GM21528 (cell line): Measurements from ENCODE around the gene SHLD1.
A peak's percentile ranks its signal among the peaks of the same experiment; 100 is the strongest.
"Not testable (repeated sequence)": the region's sequence is repeated elsewhere in the genome, so short reads cannot be mapped to it uniquely, and the experiment has no call there.

ENCODE experiments used
- ATAC-seq: cut with Tn5 transposase; IDR thresholded peaks from one replicate; pipeline ENCODE4 v1.9.1; 2021; ENCODE audit warnings: mild to moderate bottlenecking, moderate library complexity; ENCODE audit not compliant: unreplicated experiment, low FRiP score

Gene SHLD1

DNA sequence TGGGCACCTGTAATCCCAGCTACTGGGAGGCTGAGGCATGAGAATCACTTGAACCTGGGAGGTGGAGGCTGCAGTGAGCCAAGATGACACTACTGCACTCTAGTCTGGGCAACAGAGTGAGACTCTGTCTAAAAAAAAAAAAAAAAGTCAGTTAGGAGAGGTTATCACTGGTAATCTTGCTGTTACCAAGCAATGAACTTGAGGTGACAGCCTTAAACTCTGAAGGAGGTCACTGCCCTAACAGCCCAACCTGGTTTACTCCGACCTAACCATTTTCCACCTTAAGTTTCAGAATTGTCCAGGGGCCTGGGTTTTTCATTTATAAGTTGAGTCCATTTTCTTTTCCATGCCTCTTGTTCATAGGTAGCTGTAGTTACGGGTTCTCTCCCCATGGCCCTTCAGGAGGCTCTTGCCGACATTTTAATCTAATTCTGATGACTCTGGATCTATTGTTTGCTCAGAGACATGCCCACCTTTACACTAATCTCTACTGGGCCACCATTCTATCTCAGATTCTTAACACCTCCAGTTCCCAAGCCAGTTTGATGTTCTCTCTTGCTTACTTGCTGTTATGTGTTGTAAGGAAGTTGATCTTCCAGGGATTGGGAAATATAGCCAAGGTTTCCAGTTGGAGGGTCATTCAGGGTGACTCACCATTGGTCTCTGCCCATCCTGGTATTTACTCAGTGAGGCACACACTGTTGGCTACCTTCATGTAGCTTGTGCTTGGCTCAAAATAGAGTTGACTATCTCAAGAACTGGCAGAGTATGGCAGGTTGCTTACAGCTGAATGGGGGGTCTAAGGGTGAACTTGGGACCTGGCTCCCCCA lies 29.1 kb downstream of the SHLD1 start:
- ATAC-seq, result no peak

DNA sequence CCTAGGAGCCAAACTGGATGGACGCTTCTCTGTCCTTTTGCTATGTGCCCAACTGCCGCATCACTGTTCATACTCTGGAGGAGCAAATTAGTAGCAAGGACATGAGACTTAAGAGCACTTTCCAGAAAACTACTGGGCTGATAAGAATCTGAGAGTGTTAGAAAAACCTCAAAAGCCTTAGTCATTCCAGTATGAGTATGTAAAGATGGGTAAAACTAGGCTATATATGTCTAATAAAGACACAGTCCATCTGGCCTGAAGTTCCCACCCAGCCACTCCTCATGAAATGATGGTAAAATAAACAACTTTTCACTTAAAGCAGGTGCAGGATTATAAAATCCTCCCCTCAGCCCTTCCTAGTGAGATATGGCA lies 30.6 kb downstream of the SHLD1 start:
- ATAC-seq, result no peak

DNA sequence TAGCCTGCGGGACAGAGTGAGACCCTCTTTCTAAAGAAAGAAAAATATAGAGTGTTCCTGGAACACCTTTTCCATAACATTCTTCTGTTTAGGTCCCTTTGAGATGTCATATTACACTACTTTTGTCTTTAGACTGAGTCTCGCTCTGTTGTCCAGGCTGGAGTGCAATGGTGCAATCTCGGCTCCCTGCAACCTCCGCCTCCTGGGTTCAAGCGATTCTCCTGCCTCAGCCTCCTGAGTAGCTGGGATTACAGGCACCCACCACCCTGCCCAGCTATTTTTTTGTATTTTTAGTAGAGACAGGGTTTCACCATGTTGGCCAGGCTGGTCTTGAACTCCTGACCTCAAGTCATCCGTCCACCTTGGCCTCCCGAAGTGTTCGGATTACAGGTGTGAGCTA lies 31.2 kb downstream of the SHLD1 start:
- not testable (repeated sequence) for ATAC-seq

DNA sequence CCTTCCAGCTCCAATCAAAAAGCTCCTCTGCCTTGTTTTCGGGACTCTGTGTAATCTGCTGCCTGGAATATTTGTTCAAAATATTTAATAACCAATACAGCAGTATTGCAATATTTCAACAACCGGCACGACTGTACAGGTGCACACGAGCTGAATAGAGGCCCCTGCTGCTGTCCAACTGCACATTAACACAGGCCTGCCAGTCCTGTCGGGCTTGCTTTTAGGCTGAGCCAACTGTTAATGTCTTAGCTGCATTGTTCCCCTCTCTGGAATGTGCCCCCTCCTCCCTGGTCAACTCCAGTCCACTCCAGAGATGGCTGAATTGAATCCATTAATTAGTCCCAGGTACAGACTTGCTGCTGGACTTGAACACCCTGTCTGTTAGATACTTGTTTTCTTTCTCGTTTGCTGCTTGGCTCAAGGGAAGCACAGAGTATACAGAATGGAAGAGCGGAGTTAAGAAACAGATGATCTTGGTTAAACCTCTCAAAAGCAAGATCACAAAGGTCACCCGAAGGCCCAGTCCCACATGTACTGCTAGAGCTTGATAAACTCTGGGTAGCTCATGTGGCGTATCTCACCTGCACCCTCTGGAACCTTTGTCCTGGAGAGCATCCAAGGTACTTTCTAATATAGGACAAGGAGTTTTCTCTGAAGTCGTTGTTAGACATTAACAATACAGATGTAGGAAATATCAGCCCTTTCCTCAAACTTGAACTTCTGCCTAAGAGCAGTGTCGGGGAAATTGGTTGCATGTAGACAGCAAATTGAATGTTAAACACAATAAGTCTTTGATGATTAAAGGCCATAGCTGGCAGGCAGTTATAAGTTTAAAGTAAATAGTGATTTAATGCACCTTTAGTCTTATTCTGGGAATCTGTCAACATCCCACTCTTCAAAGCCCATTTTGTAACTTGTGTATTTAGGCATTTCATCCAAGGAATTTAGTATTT lies 31.9 kb downstream of the SHLD1 start:
- no peak for ATAC-seq

DNA sequence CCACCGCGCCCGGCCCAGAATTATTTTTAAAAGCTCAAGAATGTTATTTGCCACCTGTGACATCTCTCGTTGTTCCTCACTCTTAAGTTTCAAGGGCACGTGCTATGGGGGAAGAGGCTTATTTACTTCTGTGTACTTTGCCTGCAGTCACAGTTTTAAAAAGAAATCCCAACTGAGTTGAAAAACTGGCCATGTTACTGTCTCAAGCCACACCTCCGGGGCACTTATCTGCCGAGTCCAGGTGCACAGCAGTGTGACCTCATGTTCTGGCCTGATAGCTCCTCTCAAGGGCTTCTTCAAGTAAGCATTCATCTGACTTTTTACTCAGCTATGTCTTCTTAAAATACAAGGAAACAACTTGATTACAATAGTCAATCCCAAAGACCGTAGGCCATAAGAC lies 34.5 kb downstream of the SHLD1 start:
- ATAC-seq, result no peak

DNA sequence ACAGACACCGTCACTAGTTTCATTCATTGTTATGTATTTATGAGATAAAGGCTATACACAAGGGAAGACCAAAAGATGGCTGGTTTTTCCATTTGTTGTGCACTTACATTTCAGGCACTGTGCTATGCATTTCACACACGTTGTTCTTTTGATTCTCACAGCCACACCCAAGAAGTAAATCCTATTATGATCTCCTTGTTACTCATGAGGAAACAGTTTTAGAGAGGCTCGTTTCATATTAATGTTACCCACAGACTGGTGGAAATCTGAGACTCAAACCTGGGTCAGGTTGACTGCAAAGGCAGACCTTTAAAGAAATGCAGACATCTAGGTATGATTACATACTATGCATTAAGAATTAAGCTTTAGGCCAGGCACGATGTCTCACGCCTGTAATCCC lies 34.9 kb downstream of the SHLD1 start:
- no peak for ATAC-seq

DNA sequence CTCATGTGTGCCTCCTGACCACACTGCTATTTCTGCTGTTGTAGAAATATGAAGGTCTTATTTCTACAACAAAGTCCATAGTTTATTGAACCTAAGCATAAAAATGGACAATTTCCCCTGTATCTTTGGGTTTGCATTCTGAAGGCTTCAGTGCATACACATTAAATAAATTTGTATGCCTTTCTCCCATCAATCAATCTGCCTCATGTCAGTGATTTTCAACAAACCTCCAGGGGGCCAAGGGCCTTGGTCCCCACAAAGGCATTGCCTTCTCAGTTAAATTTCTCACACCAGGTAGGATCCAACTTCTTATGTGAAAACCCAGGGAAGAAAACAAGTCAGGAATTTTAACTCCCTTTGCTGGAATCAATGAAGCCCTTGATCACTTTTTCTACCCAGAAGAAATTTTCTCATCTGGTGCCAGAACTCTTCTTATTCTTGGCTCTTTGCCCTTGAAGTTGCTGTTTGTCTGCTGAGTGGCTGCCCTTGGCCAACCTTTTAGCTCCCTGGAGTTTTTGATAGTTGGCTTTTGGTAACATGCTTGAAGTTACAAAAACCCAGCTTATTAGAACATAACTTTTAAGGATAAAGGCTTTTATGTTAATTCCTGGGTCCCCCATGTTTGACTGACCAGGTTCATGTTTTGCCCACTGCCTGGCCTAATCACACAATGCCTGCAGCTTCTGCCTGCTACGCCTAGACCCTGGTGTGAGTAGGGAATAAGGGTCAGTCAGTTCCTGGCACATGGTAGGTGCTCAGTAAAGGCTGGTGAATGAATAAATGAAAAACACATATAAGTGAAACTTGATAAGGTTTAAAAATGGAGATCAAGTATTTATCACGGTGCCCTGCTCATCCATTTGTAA lies 37.0 kb downstream of the SHLD1 start:
- ATAC-seq, result no peak

DNA sequence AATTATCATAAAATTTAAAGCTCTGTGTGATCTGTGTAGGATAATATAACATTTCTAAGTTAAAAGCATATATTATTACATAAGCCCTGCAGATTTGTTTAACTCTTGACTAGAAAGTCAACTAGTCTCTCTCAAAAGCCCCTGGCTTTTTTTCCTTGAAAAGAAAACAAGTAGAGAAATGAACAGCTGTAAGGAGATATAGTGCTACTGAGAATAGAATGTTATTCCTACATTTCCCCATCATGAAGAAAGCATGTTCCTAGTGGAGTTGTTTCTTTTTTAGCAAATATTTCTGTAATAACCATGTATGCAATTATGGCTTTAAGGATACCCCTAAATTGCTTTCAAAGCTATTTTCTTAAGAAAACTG lies 37.6 kb downstream of the SHLD1 start:
- no peak for ATAC-seq

DNA sequence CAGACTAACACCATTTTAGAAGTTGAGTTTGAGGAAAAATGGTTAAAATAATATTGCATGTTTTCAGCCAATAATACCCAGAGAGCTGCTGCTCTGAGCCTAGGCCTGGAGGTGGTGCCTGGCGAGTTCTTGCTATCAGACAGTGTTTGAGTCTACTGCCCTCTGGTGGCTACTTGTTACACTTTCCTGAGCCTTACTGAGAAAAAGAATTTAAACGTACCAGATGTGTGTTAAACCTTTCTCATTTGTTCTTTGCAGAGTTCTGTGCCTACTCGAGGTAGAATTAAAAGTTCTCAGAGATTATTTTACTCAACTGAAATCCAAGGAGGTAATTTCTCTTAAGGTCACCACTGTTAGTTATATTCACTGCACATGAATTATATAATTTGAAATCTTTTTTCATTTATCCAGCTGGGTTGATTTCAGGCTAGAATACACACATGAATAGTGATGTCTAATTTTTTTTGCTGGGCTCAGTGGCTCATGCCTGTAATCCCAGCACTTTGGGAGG lies 38.2 kb downstream of the SHLD1 start:
- ATAC-seq, result peak; percentile 78

DNA sequence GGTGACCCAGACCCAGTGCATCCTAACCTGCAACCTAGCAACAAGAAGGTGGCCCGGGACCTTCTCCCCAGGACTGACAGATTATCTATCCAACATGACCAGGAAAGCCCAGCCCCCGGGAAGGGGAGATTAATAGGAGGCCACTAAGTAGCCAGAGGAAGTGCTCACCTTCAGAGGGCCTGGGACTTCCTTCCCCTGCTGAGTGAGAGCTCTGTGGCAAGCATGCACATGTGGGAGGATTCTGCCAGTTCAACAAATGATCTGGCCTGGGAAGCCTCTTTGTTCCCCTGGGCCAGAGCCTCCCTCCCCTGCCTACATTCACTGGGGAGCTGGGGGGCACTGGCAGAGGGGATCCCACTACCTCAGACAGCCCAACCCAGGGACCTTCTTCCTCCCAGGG lies 39.6 kb downstream of the SHLD1 start:
- ATAC-seq, result no peak

DNA sequence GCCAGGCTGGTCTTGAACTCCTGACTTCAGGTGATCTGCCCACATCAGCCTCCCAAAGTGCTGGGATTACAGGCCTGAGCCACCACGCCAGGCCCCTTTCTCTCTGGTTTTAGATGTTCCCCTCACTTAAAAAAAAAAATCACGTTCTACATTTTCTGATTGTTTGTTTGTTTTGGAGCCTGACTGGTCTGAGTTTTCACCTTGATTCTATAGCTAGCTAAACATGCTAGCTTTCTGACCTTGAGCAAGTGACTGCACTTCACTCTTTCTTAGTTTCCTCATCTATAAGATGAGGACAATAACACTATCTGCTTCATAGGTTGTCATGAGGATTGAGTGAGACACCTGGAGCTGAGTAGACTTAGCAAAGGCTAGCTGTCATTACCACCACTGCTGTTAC lies 43.7 kb downstream of the SHLD1 start:
- no peak for ATAC-seq

DNA sequence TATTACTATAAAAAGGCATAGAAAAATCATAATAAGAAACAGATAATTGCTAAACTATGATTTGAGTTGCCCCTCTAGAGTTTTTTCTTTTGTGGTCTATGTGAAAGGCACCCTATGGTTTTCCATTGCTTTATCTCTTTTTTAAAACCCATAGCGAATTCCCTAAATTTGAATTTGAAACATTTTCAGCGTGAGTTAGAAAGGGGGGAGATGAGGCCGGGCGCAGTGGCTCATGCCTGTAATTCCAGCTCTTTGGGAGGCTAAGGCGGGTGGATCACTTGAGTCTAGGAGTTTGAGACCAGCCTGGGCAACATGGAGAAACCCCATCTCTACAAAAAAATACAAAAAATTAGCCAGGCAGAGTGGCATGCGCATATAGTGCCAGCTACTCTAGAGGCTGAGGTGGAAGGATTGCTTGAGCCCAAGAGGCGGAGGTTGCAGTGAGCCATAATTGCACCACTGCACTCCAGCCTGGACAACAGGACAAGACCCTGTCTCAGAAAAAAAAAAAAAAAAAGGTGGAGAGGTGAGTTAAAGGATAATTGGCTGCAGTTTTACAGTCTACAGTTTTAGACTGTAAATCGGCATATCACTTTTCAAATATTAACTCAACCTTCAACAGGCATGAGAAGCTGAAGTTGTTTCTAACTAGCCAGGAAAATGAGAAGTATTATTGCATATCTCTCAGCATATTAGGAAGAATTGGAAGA lies 46.3 kb downstream of the SHLD1 start:
- ATAC-seq, result no peak

DNA sequence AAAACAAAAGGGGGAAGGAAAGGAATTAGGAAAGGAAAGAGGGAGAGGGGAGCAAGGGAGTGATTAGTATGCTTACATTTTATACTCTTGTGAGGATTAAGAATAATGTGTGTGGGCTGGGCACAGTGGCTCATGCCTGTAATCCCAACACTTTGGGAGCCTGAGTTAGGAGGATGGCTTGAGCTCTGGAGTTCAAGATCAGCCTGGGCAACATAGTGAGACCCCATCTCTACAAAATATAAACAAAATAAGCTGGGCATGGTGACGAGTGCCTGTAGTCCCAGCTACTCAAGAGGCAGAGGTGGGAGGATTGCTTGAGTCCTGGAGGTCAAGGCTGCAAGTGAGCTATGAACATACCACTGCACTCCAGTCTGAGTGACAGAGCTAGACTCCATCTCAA lies 47.0 kb downstream of the SHLD1 start:
- ATAC-seq, result no peak

DNA sequence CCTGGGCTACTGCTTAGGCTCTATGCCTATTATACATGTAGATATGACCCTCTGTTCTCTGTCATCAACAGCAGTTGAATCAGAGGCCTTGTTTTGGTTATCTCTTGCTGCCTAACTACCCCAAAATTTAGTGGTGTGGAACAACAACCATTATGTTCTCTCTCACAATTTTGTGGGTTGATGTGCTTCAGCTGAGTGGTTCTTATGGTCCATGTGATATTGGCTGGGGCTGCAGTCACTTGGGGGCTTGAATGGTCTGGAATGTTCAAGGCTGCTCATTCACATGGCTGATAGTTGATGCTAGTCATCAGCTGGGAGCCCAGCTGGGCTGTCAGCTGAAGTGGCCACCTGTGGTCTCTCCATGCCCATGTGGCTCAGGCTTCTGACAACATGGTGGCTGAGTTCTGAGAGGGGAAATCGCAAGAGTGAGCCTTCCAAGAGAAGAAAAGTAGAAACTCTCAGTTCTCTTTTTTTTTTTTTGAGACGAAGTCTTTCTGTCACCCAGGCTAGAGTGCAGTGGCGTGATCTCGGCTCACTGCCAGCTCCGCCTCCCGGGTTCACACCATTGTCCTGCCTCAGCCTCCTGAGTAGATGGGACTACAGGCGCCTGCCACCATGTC lies 47.8 kb downstream of the SHLD1 start:
- peak; percentile 92 for ATAC-seq

DNA sequence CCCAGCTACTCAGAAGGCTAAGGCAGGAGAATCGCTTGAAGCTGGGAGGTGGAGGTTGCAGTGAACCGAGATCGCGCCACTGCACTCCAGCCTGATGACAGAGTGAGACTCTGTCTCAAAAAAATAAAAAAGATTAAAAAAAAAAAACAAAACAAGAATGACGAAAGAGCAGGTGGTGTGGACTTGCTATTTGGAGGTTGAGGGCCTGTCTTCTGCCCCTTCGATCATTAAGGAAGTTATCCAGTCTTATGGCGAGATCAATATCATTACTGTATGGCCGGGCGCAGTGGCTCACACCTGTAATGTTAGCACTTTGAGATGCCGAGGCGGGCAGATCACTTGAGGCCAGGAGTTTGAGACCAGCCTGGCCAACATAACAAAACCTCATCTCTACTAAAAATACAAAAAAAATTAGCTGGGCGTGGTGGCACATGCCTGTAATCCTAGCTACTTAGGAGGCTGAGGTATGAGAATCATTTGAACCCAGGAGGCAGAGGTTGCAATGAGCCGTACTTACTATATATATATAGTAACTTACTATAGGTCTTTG lies 53.6 kb downstream of the SHLD1 start:
- ATAC-seq, result not testable (repeated sequence)

DNA sequence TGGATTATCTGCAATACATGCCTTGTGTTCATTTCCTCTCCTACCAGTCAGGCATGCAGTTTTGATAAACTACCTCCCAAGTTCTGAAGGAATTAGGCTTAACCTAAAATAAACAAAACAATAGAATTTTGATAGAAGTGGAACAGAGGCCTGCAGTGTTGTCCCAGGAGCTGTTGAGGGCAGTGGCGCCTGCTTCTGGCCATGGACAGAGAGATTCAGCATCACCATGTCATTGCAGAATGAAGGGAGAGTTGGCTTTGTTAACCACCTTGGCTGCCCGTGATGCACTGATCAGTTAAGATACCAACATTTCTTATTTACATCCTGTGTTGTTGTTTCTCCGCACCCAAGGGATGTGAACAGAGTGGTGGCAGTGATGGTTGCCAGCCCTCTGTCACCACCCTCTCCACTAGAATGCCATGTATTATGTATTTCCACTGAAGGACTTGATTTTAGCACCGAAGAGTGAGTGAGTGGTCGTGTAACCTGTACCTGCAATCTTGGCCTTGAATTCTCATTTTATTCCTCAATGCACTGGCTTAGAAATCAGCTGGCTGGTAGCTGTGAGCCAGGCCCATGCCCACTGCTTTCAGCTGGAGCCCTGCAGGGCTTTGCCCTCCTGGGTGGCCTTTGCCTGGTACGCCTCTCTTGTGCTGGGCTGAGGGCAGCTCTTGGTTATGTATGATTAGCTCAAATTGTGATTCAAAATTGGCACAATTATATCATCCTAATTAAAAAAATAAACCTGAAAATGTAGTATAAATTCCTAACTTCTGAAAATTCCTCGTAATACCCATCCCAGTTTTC lies 56.5 kb downstream of the SHLD1 start:
- no peak for ATAC-seq

DNA sequence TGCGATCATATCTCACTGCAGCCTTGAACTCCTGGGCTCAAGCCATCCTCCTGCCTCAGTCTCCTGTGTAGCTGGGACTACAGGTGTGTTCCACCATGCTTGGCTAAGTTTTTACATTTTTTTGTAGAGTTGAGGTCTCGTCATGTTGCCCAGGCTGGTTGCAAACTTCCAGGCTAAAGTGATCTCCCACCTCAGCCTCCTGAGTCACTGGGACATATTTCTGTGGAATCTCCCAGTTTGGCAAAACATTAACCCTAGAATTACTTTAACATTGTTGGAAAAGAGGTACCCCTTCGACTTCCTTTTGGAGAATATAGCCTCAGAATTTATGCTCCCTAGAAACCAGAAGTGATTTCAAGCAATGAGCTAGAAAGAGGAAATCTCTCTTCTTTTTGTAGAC lies 57.2 kb downstream of the SHLD1 start:
- no peak for ATAC-seq

DNA sequence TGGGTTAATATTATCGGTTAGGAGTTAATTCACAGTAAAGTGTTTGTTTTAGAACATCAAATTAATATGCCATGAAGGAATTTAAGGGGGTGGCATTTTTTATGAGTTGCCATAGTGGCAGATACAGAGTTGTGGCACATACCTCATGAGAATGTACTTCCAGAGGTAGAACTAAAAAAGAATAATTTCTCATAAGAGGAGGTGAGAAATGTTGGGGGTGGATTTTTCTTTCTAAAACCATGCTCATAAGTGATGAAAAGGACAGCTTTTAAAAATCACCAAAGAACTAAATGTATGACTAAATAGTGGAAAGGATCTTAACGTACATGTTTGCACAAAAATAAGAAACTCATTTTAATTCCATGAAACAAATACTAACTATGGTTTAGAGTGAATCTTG lies 58.7 kb downstream of the SHLD1 start:
- ATAC-seq, result no peak
